Stimulated activated CD4-positive, alpha-beta T cell treated with anti-CD3 and anti-CD28 coated beads, Interleukin-12 subunit alpha, Interleukin-12 subunit beta, amount 100 ng/mL, for 24 hours (primary cell): ENCODE results near the gene DKKL1.

Source experiments
- DNase-seq, 2 experiments: peaks; one replicate each; pipeline ENCODE4 v3.0.0-alpha.2; 2020; ENCODE audit warnings: low read depth in 2 of 2

Gene DKKL1

DNA sequence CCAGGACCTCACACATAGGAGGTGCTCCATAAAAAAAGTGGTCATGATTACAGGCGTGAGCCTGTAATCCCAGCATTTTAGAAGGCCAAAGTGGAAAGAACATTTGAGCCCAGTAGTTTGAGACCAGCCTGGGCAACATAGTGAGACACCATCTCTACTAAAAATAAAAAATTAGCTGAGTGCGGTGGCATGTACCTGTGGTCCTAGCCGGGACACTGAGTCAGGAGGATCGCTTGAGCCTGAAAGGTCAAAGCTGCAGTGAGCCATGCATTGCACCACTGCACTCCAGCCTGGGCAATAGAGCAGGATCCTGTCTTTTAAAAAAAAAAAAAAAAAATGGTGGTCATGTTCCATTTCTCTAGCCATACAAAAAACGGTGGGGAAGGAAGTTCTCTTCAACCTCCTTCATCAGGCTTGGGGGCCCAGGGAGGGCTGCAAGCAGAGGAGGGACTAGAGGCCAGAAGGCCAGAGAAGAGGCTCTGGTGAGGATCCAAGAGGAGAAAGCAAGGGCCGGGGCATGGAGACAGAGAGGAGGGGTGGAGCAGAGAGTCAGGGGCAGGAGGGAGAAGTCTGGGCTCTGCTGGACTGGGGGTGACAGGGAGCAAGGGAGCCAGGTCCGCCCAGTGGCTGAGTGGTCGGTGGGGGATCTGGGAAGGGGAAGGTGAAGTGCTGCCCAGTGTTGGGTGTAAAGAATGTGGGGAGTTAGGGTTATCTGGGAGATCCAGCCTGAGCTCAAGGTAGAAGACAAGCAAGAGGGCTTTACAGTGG, 33.2 kb downstream of the DKKL1 start:
- no peak for DNase-seq

DNA sequence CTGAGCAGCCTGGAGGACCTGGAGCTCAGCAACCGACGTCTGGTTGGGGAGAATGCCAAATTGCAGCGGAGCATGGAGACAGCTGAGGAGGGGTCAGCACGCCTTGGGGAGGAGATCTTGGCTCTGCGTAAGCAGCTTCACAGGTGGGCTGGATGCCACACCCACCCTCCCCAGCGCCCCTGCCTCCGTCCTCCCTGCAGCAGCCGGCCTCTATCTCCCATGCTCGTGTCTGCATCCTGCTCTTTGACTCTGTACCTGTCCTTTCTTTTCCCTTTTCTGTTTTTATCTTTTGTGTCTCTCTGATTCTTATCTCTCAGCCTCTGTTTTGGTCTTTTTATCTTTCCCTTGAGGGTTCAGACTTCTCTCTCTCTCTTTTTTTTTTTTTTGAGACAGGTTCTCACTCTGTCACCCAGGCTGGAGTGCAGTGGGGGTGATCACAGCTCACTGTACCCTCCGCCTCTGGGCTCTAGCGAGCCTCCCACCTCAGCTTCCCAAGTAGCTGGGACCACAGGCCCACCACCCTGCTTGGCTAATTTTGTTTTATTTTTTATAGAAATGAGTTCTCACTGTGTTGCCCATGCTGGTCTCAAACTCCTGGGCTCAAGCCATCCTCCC, 34.4 kb downstream of the DKKL1 start:
- DNase-seq: no peak

DNA sequence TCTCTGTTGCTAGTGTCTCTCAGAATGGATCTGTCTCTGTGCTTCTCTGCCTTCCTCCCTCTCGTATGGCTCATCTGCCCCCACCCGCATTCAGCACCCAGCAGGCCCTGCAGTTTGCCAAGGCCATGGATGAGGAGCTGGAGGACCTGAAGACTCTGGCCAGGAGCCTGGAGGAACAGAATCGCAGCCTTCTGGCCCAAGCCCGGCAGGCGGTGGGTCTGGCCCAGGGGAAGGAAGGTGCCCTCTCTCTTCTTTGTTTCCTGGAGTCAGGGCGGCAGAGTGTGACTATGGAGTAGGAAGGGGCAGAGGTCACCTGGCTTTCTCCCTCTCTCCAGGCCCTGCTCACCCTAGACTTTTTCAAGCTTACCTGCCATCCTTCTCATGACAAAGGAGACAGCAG, 35.3 kb downstream of the DKKL1 start:
- DNase-seq: no peak

DNA sequence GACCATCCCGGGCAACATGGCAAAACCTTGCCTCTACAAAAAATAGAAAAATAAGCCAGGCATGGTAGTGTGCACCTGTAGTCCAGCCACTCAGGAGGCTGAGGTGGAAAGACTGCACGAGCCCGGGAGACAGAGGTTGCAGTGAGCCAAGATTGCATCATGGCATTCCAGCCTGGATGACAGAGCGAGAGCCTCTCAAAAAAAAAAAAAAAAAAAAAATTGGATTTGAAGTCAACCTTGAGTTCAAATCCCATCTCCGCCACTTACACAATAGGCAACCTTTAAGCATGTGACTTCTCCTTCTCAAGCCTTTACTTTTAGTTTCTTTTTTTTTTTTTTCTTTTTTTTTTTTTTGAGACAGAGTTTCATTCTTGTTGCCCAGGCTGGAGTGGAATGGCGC, 36.4 kb downstream of the DKKL1 start:
- DNase-seq: no peak

DNA sequence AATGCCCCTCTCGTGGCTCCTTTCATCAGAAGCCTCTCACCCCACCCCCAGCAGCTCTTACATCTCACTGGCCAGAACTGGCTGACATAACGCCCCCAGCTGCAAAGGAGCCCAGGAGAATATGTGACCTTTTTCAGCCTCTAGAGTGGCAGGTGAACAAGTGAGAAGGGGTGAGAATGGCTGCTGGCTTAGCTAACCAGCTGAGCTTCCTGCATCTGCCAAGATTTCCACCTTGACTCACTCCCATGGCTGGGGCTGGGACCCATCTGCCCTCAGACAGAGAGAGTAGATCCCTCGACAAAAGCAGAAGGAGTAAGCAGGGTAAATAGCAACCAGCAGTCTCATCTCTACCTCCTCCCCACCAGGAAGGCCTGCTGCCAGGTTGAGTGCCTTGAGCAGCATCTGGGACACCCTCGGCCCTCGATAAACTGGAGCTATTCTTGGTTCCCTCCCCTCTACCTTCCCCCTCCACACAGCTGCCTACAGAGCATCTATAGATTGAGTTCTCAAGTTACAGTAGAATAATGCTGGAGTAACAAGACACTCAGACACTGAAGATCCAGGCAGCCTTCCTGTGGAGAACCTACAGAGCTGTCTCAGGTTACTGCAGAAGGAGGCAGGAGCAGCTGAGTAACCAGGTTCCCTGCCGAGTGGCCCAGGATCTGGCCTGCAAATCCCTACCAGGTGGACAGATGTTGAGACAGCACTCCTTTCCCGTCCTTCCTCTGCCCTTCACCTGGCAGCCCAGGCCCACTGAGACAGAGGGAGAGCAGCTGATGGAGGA, 39.9 kb downstream of the DKKL1 start:
- DNase-seq: no peak

DNA sequence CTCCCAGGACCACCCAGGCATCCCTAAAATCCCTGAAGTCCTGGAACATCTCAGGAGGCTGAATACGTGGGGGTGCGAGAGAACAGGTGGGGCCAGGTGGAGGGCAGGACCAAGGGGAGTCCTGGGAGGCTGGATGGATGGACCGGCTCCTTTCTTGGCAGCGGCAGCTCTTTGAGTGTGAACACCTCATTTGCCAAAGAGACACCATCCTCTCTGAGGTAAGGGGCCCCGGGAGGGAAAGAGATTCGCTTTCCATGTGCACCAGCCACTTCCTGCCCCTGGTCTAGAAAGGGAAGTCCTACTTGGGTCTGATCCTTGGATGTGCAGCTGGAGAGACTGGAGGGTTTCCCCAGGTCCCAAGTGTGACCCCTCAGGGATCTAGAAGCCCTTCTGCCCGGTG, 43.4 kb downstream of the DKKL1 start:
- DNase-seq: no peak

DNA sequence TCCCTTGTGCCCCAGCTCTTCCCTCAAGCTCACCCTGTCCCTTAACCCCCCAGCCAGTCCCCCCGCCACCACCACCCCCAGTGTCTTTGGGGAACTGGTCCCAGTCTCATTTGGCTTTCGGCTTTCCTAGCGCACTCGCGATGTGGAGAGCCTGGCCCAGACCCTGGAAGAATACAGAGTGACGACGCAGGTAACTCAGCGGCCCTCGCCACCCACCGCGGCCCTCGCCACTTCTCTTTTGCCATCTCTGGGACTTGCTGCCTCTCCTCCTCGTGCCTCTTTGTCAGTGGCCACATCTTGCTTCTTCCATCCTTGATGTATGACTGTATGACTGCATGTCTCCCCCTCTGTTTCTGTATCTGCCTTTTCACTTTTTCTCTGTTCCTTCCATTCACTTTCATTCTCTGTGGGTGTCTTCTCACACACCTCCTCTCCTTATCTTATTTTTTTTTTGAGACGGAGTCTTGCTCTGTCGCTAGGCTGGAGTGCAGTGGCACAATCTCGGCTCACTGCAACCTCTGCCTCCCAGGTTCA, 43.9 kb downstream of the DKKL1 start:
- DNase-seq: no peak

DNA sequence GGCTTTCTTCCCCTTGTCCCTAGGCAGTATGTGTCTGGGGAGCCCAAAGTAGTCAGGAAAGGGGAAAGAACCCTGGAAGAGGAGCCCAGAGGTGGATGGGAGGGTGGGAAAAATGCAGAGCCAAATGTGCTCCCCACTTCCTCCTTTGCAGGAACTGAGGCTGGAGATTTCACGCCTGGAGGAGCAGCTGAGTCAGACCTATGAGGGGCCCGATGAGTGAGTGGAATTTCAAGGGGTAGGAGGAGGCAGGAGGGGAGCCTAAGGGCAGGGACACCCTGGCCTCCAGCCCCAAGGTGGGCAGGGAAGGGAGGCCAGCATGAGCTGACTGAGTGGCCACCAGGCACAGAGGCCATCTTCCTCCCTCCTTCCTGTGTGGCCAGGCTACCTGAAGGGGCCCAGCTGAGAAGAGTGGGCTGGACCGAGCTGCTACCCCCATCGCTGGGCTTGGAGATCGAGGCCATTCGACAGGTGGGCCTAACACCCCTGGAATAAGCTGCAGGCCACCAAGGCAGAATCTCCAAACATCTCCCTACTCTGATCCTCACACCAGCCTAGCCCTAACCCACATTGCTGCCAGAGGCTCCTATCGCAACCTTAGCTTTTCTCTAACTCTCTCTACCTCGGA, 45.3 kb downstream of the DKKL1 start:
- DNase-seq: no peak

DNA sequence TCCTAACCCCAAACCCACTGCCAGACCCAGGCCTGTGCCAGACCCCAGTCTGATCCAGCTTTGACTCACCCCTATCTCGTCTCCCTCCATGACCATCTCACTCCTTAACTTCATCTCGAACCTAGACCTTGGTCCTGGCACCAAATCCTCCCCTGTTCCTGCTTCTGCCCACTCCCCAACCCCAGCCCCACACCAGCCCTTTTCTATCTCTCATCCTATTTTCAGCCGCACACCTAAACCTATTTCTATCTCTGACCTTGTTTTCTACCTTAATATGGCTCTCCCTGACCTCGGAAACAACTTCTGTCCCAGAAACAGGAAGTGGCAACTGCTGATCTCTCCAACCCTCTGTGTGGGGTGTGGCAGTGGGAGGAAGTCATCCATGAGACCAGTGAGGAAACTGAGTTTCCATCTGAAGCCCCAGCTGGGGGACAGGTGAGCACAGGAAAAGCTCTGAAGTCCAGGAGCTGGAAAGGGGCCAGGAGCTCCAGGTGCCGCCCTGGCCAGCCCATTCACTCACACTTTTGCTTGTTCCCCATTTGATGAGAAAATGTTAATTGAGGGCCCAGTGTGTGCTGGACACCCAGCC, 45.9 kb downstream of the DKKL1 start:
- DNase-seq: no peak

DNA sequence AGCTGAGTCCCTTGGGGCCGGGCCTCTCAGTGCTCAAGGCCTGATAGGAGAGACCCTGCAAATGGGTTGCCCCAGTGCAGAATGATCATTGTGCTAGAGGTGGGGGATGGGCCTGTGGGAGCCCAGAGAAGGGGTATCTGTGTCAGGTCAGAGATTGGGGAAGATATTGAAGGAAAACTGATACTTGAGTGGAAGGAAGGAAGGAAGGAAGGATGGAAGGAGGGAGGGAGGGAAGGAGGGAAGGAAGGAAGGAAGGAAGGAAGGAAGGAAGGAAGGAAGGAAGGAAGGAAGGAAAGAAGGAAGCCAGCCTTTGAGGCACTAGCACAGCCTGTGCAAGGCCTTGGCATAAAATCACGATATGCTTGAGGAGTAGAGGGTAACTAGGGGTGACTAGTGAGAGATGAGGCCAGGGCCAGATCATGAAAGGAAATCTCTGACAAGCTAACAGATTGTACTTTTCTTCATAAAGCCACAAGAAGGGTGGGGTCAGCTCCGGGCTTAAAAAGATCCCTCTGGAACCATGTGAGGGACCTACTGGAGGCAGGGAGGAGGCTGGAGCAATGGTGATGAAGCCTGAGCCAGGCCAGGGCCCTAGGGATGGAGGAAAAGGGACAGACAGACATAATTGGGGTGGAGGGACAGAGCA, 48.1 kb downstream of the DKKL1 start:
- no peak for DNase-seq

DNA sequence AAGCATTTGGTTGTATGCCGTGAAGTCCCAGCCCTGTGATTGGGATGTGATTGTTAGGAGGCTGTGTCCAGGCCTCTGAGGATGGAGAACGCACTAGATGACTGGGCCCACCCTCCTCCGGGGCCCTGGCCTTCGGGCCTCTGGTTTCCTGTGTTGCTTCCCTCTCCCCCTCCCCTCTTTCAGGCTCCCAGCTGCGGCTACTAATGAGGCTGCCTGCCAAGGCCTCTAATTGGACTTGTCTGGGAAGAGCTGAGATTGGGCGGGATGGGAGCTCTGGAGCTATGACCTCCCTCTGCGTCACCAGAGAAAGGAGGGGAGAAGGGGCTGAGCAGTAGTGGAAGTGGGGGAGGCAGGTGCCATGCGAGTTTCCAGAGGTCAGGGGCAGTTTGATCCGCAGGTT, 49.7 kb downstream of the DKKL1 start:
- DNase-seq: no peak

DNA sequence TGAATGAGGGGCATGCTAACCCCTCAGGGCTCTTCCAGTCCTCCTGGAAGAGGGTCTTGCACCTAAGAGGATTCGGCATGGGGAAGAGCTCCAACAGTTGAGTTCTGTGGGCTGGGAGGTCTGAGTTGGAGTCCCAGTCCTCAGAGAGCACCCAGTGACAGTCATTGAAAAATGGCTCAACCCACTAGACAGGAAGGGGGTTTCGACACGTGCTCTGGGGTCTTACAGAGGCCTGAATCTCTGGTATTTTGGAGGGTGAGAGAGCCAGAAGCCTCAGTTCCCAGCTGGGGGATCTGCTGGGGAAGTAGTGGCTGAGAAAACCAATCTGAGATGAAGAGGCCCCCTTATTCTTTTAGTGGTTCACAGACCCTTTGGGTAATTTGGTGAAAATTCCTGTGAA, 50.6 kb downstream of the DKKL1 start:
- no peak for DNase-seq

DNA sequence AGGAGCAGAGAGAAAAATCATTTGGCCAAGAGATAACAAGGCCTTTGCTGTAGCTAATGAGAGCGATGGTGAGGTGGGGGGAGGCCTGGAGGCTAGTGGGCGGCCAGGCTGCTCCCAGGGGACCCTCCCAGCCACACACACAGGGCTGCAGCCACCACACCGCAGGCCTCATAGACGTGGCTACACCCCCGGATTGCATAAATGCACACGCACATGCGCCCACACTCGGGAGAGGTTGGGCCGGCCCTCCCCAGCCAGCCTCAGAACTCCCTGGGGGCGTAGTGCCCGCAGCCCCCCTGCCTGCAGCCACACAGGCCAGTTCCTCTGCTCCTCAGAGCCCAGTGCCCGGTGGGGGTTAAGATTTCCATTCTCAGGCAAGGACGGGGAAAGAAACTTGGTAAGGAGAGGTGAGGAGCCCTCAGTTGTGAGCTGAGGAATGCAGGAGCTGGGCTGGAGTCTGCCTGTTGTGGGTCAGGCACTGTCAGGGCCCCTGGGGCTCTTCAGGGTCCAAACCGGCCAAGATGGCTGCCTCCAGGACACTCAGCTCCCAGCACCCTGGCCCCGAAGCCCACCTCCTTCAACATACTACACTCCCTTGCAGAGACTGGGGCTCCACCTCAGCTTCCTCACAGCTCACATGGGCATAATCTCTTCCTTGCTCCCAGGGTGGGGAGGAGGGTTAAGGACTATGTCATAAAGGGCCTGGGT, 51.6 kb downstream of the DKKL1 start:
- no peak for DNase-seq

DNA sequence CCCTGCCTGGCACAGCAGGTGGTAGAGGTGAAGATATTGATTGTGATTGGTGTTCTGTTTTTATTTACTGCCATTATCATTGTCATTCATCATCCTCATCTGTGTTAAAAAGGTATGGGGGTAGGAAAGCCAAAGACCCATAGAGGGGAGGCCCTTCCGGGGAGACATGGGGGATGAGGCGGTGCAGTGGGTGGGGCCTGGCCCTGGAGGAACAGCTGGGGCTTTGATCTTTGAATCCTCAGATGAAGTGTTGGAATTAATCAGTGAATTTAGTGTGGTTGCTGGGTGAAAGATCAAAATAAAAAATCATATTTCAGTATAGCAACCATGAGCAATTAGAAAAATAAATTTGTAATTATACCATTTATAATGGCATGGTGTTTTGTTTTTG, 52.1 kb downstream of the DKKL1 start:
- DNase-seq: no peak

DNA sequence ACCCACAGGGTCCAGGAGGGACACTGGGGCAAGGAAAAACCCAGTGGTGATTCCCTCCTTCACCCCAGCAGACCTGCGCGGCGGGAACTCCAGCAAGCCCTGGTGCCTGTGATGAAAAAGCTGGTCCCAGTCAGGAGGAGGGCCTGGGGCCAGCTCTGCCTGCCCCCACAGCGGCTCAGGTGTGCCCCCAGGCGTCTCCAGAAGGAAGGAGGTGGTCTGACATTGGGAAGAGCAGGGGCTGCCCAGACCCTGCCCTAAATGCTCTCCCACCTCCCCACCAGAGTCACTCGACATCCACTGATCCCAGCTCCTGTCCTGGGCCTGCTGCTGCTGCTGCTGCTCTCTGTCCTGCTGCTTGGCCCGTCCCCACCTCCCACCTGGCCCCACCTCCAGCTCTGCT, 53.4 kb downstream of the DKKL1 start:
- no peak for DNase-seq

DNA sequence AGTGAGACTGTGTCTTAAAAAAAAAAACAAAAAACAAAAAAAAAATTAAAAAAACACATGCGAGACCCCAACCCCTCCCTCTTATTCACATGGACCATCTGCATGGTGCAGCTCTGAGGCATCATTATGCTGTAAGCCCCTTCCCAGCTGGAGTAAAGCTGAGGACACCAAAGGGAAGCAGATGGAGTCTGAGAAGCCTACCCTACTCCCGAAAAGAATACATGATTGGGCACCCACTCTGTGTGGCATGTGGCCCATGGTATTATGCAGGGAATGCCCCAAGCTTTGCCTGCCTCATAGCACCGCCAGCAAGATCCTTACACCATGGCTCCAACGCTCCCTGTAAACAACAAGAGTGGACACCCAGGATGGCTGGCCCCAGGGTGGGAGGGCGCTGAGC, 54.8 kb downstream of the DKKL1 start:
- no peak for DNase-seq

DNA sequence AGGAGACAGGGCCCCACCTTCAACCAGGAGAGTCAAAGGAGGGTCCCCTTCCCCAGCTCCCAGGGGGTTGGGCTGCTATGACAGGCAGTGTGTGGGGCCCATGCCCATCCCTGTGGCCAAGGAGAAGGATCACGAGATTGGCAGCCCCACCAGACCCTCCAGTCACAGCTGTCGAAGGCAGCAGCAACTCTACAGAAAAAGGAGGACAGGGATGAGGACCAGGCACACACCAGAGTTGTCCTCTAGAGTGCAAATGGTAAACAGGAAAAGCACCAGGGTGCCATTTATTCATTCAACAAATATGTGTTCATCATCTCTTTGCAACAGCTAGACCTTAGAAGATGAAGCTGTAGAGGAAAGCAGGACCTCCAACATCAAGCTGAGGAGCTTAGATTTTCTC, 55.5 kb downstream of the DKKL1 start:
- DNase-seq: no peak

DNA sequence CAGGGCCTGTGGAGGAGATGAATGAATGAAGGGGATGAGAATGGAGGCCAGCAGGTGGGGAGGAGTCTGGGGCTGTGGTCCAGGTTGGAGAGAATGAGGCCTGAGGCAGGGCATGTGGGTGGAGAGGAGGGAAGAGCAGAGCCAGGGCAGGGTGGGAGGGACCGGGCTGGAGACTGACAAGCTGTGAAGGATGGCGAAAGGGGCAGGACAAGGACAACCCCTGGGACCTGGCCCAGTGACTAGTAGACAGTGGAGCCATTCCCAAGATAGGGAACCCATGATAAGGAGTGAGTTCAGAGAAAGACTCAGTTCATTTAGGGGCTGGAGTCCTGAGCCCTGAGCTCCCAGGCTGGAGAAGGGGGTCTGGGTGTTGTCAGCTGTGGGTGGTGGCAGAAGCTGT, 56.5 kb downstream of the DKKL1 start:
- DNase-seq: no peak

DNA sequence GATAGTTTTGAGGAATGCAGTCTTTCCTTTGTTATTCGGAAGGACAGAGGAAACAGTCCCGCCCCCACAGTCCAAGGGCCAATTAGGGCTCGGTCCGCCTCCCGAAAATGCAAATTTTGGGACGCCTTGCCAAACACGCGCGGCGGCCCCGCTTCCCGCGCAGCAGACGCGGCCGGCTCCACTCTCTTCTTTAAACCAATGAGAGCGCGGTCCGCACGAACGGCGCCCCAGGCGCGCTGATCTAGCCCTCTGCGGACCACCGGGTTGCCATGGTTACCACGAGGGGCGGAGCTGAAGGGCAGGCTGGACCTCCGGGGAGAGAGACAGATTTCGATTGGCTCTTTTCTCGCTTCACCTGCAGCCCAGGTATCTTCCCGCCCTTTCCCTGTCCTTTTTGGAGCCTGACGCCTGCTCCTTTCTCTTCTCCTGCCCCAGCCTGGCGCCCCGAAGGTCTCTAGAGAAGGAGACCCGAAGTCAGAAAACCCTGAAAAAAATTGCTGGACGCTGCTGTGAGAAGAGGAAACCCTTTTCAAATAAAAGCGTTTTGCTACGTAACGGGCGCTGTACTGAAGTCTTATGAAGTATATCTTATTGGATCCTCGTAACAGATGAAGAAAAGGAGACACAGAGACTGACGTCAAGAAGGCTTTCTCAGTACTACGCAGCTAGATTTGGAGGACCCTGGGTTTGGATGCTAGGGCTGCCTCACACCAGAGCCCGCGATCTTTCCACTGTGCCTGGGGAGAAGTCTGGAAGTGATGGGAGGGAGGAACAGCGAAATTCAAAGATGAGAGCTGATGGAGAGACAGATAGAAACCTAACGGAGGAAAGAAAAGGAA, 57.6 kb downstream of the DKKL1 start:
- no peak for DNase-seq

DNA sequence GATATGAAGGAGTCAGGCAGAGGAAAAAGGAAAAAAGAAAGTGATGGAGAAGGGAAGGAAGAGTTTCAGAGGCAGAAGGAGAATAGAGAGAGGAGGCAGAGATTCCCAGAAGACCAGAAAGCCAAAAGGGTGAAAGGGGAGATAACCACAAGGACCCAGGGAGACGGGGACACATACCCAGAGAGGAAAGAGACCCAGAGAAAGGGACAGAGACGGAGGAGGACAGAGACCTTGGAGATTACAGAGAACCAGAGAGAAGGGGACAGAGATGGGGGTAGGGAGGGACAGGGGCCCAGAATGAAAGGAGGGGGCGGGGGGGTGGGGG, 58.2 kb downstream of the DKKL1 start:
- no peak for DNase-seq
